Tibial artery (tissue), 4 donors: Measurements from ENCODE around the gene SFMBT2.

ENCODE experiments used
- DNase-seq, 2 donors: peaks; one replicate each; pipeline ENCODE4 v3.0.0-alpha.2; 2019
- H3K27ac ChIP-seq, 2 donors: fragments of 200-600 bp; sonication (generic) in 1 of 2; 1 replicate in 1 of 2; 2 replicates in 1 of 2; pipeline ENCODE4 v1.5.1; 2018 to 2019; ENCODE audit warnings: mild to moderate bottlenecking in 1 of 2
- H3K27me3 ChIP-seq, 2 donors: fragments of 200-600 bp; sonication (generic) in 1 of 2; one replicate each; pipeline versions ENCODE4 v1.5.1 to v1.6.0; 2016 to 2019
- H3K36me3 ChIP-seq, 3 donors: fragments of 200-600 bp; sonication (generic) in 2 of 3; one replicate each; pipeline ENCODE4 v1.5.1; 2016 to 2019; ENCODE audit warnings: mild to moderate bottlenecking in 2 of 3
- H3K4me1 ChIP-seq, 4 donors: fragments of 200-600 bp; sonication (generic) in 2 of 4; 1 replicate in 3 of 4; 2 replicates in 1 of 4; pipeline ENCODE4 v1.5.1; 2016 to 2019
- H3K4me3 ChIP-seq, 2 donors: fragments of 200-600 bp; sonication (generic) in 1 of 2; 1 replicate in 1 of 2; 2 replicates in 1 of 2; pipeline ENCODE4 v1.5.1; 2018 to 2019; ENCODE audit warnings: mild to moderate bottlenecking in 2 of 2
- H3K9me3 ChIP-seq, 3 donors: fragments of 200-600 bp; sonication (generic) in 1 of 3; one replicate each; pipeline ENCODE4 v1.5.1; 2016 to 2019
- intact Hi-C: fragments of 100-400 bp; cut with DNase I; formaldehyde crosslinking; loops from one replicate; pipeline ENCODE4 v1.15.0; 2023; ENCODE audit warnings: low total_unique reads
- TF ChIP-seq, protein P1 (sequence below), 2 experiments: fragments of 200-600 bp in 1 of 2; fragments of 450-650 bp in 1 of 2; IDR thresholded peaks; one replicate each; pipeline ENCODE4 v1.5.1; 2017 to 2019; ENCODE audit warnings: antibody characterized with exemption in 2 of 2, mild to moderate bottlenecking in 1 of 2, moderate library complexity in 1 of 2

SFMBT2 gene

DNA sequence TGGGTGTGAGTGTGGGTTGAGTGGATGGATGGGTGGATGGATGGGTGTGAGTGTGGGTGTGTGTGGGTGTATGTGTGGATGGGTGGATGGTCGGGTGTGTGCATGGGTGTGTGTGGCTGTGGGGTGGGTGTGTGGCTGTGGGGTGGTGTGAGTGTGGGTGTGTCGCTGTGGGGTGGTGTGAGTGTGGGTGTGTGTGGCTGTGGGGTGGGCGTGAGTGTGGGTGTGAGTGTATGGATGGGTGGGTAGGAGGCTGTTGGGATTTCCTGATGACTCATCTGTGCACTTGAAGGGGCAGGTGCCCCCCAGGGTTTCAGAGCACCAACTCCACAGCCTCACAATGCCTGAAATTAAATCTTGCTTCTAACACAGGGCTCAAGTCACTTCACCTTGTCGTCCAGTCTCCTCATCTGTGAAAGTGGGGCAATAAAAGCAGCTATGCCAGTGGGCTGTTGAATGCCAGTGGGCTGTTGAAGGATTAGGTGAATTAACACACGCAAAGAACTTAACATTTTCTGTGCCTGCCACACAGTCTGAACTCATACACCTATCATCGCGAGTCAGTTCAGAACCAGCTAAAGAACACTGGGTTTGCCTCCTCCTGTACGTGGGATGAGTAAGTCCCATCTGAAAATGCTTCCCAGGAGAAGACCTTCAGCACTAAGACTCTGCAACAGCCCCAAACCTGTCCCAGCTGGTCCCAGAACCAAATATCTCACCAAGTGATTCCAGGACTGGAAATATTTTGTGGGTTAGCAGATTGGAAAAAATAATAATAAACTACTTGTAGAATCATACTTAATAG lies 32.0 kb downstream of the SFMBT2 start:
- Histone ChIP-seq H3K27me3 (peaks cover 0 to 2% of the 10 kb centered on the region in 2 donors), H3K36me3 (peaks cover 0 to 7% (median 0%) of the 10 kb centered on the region in 3 donors), H3K27ac (no peak overlapping the region), H3K9me3 (no peaks in the 10 kb centered on the region), H3K4me1 (no peaks in the 10 kb centered on the region), H3K4me3 (no peak overlapping the region)
- DNase-seq = no peak
- intact Hi-C loops = no loop called here
- TF ChIP-seq, protein P1, sequence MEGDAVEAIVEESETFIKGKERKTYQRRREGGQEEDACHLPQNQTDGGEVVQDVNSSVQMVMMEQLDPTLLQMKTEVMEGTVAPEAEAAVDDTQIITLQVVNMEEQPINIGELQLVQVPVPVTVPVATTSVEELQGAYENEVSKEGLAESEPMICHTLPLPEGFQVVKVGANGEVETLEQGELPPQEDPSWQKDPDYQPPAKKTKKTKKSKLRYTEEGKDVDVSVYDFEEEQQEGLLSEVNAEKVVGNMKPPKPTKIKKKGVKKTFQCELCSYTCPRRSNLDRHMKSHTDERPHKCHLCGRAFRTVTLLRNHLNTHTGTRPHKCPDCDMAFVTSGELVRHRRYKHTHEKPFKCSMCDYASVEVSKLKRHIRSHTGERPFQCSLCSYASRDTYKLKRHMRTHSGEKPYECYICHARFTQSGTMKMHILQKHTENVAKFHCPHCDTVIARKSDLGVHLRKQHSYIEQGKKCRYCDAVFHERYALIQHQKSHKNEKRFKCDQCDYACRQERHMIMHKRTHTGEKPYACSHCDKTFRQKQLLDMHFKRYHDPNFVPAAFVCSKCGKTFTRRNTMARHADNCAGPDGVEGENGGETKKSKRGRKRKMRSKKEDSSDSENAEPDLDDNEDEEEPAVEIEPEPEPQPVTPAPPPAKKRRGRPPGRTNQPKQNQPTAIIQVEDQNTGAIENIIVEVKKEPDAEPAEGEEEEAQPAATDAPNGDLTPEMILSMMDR (IDR thresholded peaks at IDR 0.05) = no peak

GRCh38 chr10:7377614-7378248 lies 33.1 kb downstream of the SFMBT2 start:
- TF ChIP-seq, protein P1 (IDR thresholded peaks at IDR 0.05) = no peak
- H3K27me3 ChIP-seq = no peaks in the 10 kb centered on the region
- no peak for DNase-seq
- H3K4me3 ChIP-seq = no peak overlapping the region
- intact Hi-C loops = no loop called here
- peaks cover 0 to 11% (median 0%) of the 10 kb centered on the region in 3 donors for H3K36me3 ChIP-seq
- H3K27ac ChIP-seq = no peak overlapping the region
- no peaks in the 10 kb centered on the region for H3K4me1 ChIP-seq
- H3K9me3 ChIP-seq = no peaks in the 10 kb centered on the region

DNA sequence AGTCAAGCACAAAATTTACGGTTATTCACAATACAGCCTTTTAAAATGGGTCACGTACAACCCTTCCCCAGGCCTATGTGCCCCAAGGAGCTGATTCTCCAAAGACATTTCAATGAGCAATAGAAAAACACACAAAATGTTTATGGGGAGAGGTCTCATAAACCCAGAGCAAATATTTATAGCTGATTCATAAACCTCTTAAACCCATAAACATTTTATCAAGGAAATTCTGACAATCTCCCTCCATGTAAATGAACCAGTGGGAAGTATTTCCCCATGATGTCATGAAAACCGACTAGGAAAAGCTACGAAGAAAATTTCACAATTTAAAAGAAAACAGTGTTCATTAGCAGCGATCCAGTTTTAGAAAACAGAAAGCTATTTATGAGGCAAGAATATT lies 36.0 kb downstream of the SFMBT2 start:
- Histone ChIP-seq H3K36me3 (peaks cover 0 to 8% (median 7%) of the 10 kb centered on the region in 3 donors), H3K27ac (no peak overlapping the region), H3K27me3 (no peaks in the 10 kb centered on the region), H3K9me3 (no peaks in the 10 kb centered on the region), H3K4me1 (no peaks in the 10 kb centered on the region), H3K4me3 (no peak overlapping the region)
- intact Hi-C loops = no loop called here
- no peak for DNase-seq
- TF ChIP-seq, protein P1 (IDR thresholded peaks at IDR 0.05) = no peak

DNA sequence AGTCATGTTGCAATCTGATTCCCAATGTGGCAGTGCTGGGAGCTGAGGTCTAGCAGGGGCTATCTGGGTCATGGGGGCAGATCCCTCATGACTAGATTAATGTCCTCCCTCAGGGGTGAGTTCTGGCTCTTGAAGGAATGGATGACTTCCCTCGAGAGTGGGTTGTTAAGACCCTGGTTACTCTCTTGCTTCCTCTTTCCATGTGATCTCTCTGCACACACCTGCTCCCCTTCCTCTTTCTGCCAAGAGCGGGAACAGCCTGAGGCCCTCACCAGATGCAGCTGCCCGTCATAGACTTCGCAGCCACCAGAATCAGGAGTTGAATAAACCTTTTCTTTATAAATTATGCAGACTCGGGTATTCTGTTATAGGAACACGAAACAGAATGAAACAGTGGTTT lies 37.8 kb downstream of the SFMBT2 start:
- no peak overlapping the region for H3K27ac ChIP-seq
- no peaks in the 10 kb centered on the region for H3K9me3 ChIP-seq
- no peaks in the 10 kb centered on the region for H3K27me3 ChIP-seq
- TF ChIP-seq, protein P1 (IDR thresholded peaks at IDR 0.05) = no peak
- H3K4me3 ChIP-seq = no peak overlapping the region
- peaks cover 0 to 13% (median 11%) of the 10 kb centered on the region in 3 donors for H3K36me3 ChIP-seq
- intact Hi-C loops = no loop called here
- no peaks in the 10 kb centered on the region for H3K4me1 ChIP-seq
- no peak for DNase-seq

GRCh38 chr10:7372504-7372903 lies 38.3 kb downstream of the SFMBT2 start:
- no peaks in the 10 kb centered on the region for H3K4me1 ChIP-seq
- H3K27me3 ChIP-seq = no peaks in the 10 kb centered on the region
- TF ChIP-seq, protein P1 (IDR thresholded peaks at IDR 0.05) = no peak
- DNase-seq = no peak
- no peak overlapping the region for H3K27ac ChIP-seq
- no peak overlapping the region for H3K4me3 ChIP-seq
- intact Hi-C loops = no loop called here
- H3K36me3 ChIP-seq = peaks cover 0 to 14% (median 14%) of the 10 kb centered on the region in 3 donors
- no peaks in the 10 kb centered on the region for H3K9me3 ChIP-seq
